ENCODE measurements around the gene PKNOX2. TPM values are rescaled to one million over a fixed set of nuclear protein-coding genes. Genes with fewer than 3 reads are reported as not detected.

PKNOX2 gene
- total and polyA plus RNA-seq, 9 donors = 11.5 to 27.8 (median 24.5) TPM

DNA sequence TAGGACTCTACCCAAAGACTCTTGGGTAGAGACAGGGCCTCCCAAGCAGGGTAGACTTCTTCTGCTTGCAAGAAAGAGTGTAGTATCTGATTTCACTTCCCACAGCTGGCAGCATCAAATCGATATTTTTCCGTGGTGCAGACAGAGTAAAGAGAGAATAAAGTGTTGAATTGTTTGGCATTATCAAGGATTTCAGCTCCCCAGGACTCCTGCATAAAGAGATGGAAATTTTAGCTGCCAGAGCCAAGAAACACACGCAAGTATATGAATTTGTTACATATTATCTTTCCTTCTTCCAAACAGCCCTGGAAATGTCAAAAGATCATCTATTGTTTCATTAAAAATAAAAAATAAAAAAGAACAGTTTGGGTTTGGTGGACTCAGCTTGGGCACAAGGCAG, 136.8 kb downstream of the PKNOX2 start:
- Histone ChIP-seq H3K27ac (ENCODE audit: low read length) (peak overlapping the region; percentile 77), H3K27me3 (ENCODE audit: control insufficient read depth, insufficient read depth, low read length) (peaks cover 2% of the 10 kb centered on the region), H3K4me1 (ENCODE audit: control insufficient read depth, insufficient read depth, low read length) (peaks cover 66% of the 10 kb centered on the region), H3K9me3 (replicated peaks; ENCODE audit: control insufficient read depth, low read depth, low read length) (no peaks in the 10 kb centered on the region), H3K4me3 (ENCODE audit: low read length) (no peak overlapping the region), H3K36me3 (ENCODE audit: control insufficient read depth, insufficient read depth, low read length) (peaks cover 5% of the 10 kb centered on the region)
- DNase-seq = peak; percentile 78
- no CpG with 5 or more reads among the region's 3 CpGs for WGBS (ENCODE audit: insufficient coverage)

DNA sequence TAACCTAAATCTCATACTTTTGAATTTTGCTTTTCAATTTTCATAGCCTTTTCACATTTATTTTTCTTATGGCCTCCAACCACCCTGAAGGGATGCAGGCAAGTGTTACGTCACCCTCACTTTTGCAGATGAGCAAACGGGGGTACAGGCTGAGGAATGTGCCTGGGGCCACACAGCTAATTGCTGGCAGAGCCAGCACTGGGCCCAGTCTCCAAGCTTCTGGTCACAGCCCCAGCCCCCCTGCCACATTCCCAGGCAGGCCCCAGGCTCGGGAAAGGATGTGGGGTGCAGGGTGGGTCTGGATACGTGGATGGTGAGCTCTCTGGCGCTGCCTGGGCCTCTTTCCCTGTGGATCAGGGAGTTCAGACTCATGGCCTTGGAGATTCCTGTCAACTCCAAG, 138.6 kb downstream of the PKNOX2 start:
- no CpG with 5 or more reads among the region's 5 CpGs for WGBS (ENCODE audit: insufficient coverage)
- no peaks in the 10 kb centered on the region for H3K9me3 ChIP-seq (replicated peaks; ENCODE audit: control insufficient read depth, low read depth, low read length)

GRCh38 chr11:125303694-125304093, 139.1 kb downstream of the PKNOX2 start:
- Histone ChIP-seq H3K27ac (ENCODE audit: low read length) (no peak overlapping the region), H3K9me3 (replicated peaks; ENCODE audit: control insufficient read depth, low read depth, low read length) (no peaks in the 10 kb centered on the region), H3K27me3 (ENCODE audit: control insufficient read depth, insufficient read depth, low read length) (peaks cover 2% of the 10 kb centered on the region), H3K4me3 (ENCODE audit: low read length) (no peak overlapping the region), H3K36me3 (ENCODE audit: control insufficient read depth, insufficient read depth, low read length) (peaks cover 4% of the 10 kb centered on the region), H3K4me1 (ENCODE audit: control insufficient read depth, insufficient read depth, low read length) (peaks cover 66% of the 10 kb centered on the region)
- whole genome bisulfite sequencing (ENCODE audit: insufficient coverage) = 64% methylated on average over 2 of the region's 5 CpGs
- no peak for DNase-seq

More for the DNA sequence above, 138.6 kb downstream of the PKNOX2 start:
- no peak overlapping the region for H3K4me3 ChIP-seq (ENCODE audit: low read length)
- peaks cover 4% of the 10 kb centered on the region for H3K36me3 ChIP-seq (ENCODE audit: control insufficient read depth, insufficient read depth, low read length)
- no peak for DNase-seq
- peaks cover 2% of the 10 kb centered on the region for H3K27me3 ChIP-seq (ENCODE audit: control insufficient read depth, insufficient read depth, low read length)
- H3K27ac ChIP-seq (ENCODE audit: low read length) = no peak overlapping the region
- peaks cover 65% of the 10 kb centered on the region for H3K4me1 ChIP-seq (ENCODE audit: control insufficient read depth, insufficient read depth, low read length)

DNA sequence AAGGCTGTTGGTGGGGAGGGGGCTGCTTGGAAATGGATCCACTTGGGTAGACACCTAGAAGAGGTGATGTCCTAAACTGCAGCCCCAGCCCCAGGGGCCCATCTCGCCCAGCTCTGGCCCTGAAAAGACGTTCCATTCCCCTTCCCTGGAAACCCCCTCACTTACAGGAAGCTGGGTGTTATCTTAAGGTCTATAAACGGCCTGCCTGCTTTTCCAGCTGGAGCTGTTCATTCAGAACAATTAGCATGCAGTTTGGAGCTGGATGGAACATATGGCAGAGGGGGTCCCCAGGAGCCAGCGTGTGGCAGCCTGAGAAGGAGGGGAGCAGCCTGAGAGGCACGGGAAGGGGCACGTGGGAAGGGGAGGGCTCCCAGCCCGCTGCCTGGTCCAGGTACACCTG, 139.6 kb downstream of the PKNOX2 start:
- peaks cover 63% of the 10 kb centered on the region for H3K4me1 ChIP-seq (ENCODE audit: control insufficient read depth, insufficient read depth, low read length)
- peak; percentile 41 for DNase-seq
- H3K27ac ChIP-seq (ENCODE audit: low read length) = no peak overlapping the region
- WGBS (ENCODE audit: insufficient coverage) = 43% methylated on average over 4 of the region's 7 CpGs
- peaks cover 4% of the 10 kb centered on the region for H3K36me3 ChIP-seq (ENCODE audit: control insufficient read depth, insufficient read depth, low read length)
- H3K27me3 ChIP-seq (ENCODE audit: control insufficient read depth, insufficient read depth, low read length) = peaks cover 2% of the 10 kb centered on the region
- no peaks in the 10 kb centered on the region for H3K9me3 ChIP-seq (replicated peaks; ENCODE audit: control insufficient read depth, low read depth, low read length)
- no peak overlapping the region for H3K4me3 ChIP-seq (ENCODE audit: low read length)

- WGBS (ENCODE audit: insufficient coverage) = no CpG with 5 or more reads among the region's 9 CpGs
- H3K4me3 ChIP-seq (ENCODE audit: low read length) = no peak overlapping the region
- no peak overlapping the region for H3K27ac ChIP-seq (ENCODE audit: low read length)
- peaks cover 2% of the 10 kb centered on the region for H3K27me3 ChIP-seq (ENCODE audit: control insufficient read depth, insufficient read depth, low read length)
- no peak for DNase-seq
- H3K9me3 ChIP-seq (replicated peaks; ENCODE audit: control insufficient read depth, low read depth, low read length) = no peaks in the 10 kb centered on the region
- peaks cover 56% of the 10 kb centered on the region for H3K4me1 ChIP-seq (ENCODE audit: control insufficient read depth, insufficient read depth, low read length)
- peaks cover 4% of the 10 kb centered on the region for H3K36me3 ChIP-seq (ENCODE audit: control insufficient read depth, insufficient read depth, low read length)
Observed at GRCh38 chr11:125304876-125305275, 140.3 kb downstream of the PKNOX2 start.

DNA sequence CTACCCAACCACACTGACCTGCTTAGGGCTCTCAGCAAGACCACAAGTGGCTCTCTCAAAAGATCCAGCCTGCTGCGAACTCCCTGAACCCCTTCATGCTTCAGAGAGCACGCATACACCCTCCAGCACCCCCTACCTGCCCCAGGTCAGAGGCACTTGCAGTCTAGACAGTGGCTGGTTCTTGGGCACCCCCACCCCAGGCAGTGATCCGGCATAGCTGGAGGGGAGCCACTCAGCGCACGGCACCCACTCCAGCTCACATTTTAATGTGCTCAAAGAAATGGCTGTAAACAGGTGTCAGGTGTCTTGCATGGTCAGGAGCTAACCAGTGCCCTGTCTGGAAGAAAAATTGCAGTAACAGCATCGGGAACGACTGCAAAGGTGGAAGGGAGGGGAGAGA, 140.8 kb downstream of the PKNOX2 start:
- Histone ChIP-seq H3K36me3 (ENCODE audit: control insufficient read depth, insufficient read depth, low read length) (peaks cover 4% of the 10 kb centered on the region), H3K27me3 (ENCODE audit: control insufficient read depth, insufficient read depth, low read length) (peaks cover 2% of the 10 kb centered on the region), H3K9me3 (replicated peaks; ENCODE audit: control insufficient read depth, low read depth, low read length) (no peaks in the 10 kb centered on the region), H3K4me1 (ENCODE audit: control insufficient read depth, insufficient read depth, low read length) (peaks cover 52% of the 10 kb centered on the region), H3K4me3 (ENCODE audit: low read length) (no peak overlapping the region), H3K27ac (ENCODE audit: low read length) (no peak overlapping the region)
- no peak for DNase-seq
- WGBS (ENCODE audit: insufficient coverage) = 71% methylated on average over 5 of the region's 7 CpGs

DNA sequence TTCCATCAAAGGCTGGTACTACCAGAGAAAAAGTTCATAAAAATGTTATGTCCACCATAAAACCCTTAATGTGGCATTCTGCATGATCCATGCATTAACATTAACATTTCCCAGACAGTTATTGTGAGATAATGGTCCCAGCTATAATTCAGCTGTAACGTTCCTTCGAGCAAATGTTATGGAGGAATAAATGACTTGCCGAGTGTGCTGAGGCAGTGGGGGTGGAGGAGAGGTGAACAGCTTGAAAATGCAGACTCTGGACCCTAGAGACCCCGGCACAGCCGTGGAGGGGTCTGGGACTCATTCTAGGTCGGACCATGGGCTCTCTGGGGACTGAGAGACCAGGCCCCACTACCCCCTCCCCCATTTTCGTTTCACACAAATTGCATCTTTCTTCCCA, 141.9 kb downstream of the PKNOX2 start:
- Histone ChIP-seq H3K36me3 (ENCODE audit: control insufficient read depth, insufficient read depth, low read length) (peaks cover 4% of the 10 kb centered on the region), H3K4me3 (ENCODE audit: low read length) (no peak overlapping the region), H3K27ac (ENCODE audit: low read length) (no peak overlapping the region), H3K27me3 (ENCODE audit: control insufficient read depth, insufficient read depth, low read length) (peaks cover 2% of the 10 kb centered on the region), H3K9me3 (replicated peaks; ENCODE audit: control insufficient read depth, low read depth, low read length) (no peaks in the 10 kb centered on the region), H3K4me1 (ENCODE audit: control insufficient read depth, insufficient read depth, low read length) (peaks cover 41% of the 10 kb centered on the region)
- WGBS (ENCODE audit: insufficient coverage) = 50% methylated on average over 3 of the region's 7 CpGs
- no peak for DNase-seq

- DNase-seq = no peak
- Histone ChIP-seq H3K4me3 (ENCODE audit: low read length) (no peak overlapping the region), H3K27me3 (ENCODE audit: control insufficient read depth, insufficient read depth, low read length) (peaks cover 1% of the 10 kb centered on the region), H3K36me3 (ENCODE audit: control insufficient read depth, insufficient read depth, low read length) (no peaks in the 10 kb centered on the region), H3K9me3 (replicated peaks; ENCODE audit: control insufficient read depth, low read depth, low read length) (no peaks in the 10 kb centered on the region), H3K4me1 (ENCODE audit: control insufficient read depth, insufficient read depth, low read length) (peaks cover 25% of the 10 kb centered on the region), H3K27ac (ENCODE audit: low read length) (no peak overlapping the region)
- 96% methylated on average over 2 of the region's 5 CpGs for WGBS (ENCODE audit: insufficient coverage)
Observed at GRCh38 chr11:125308246-125308645, 143.7 kb downstream of the PKNOX2 start.

- no peak overlapping the region for H3K27ac ChIP-seq (ENCODE audit: low read length)
- WGBS (ENCODE audit: insufficient coverage) = 98% methylated on average over 10 of the region's 12 CpGs
- no peak for DNase-seq
- no peaks in the 10 kb centered on the region for H3K27me3 ChIP-seq (ENCODE audit: control insufficient read depth, insufficient read depth, low read length)
- peaks cover 36% of the 10 kb centered on the region for H3K4me1 ChIP-seq (ENCODE audit: control insufficient read depth, insufficient read depth, low read length)
- no peaks in the 10 kb centered on the region for H3K36me3 ChIP-seq (ENCODE audit: control insufficient read depth, insufficient read depth, low read length)
- no peak overlapping the region for H3K4me3 ChIP-seq (ENCODE audit: low read length)
- no peaks in the 10 kb centered on the region for H3K9me3 ChIP-seq (replicated peaks; ENCODE audit: control insufficient read depth, low read depth, low read length)
Observed at GRCh38 chr11:125312391-125312790, 147.8 kb downstream of the PKNOX2 start.

- Histone ChIP-seq H3K9me3 (replicated peaks; ENCODE audit: control insufficient read depth, low read depth, low read length) (no peaks in the 10 kb centered on the region), H3K27ac (ENCODE audit: low read length) (no peak overlapping the region)
- WGBS (ENCODE audit: insufficient coverage) = 89% methylated on average over 9 of the region's 9 CpGs
Observed at GRCh38 chr11:125312812-125313211, 148.3 kb downstream of the PKNOX2 start.

More at GRCh38 chr11:125312812-125313211, 148.3 kb downstream of the PKNOX2 start:
- Histone ChIP-seq H3K36me3 (ENCODE audit: control insufficient read depth, insufficient read depth, low read length) (no peaks in the 10 kb centered on the region), H3K27me3 (ENCODE audit: control insufficient read depth, insufficient read depth, low read length) (no peaks in the 10 kb centered on the region), H3K4me1 (ENCODE audit: control insufficient read depth, insufficient read depth, low read length) (peaks cover 33% of the 10 kb centered on the region), H3K4me3 (ENCODE audit: low read length) (no peak overlapping the region)
- DNase-seq = no peak
